ENCODE measurements around the gene HSPG2. TPM values are rescaled to one million over a fixed set of nuclear protein-coding genes. Genes with fewer than 3 reads are reported as not detected.

HSPG2 gene
- 11.3 TPM for total RNA-seq

DNA sequence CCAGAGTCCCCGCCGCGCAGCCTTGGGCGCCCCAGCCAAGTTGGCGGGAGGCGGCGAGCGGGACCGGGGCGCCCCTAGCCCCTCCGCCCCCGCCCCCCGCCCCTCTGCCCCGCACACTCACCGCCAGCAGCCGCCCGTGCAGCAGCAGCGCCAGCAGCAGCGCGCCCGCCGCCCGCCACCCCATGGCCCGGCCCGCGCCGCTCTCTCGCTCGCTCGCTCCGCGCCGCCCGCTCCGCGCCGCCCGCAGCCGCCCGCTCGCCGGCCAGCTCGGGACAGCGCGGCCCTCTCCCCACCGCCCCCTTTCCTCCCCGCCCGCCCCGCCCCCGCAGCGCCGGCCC lies at the start of gene HSPG2:
HSPG2 (minus strand) TSS at position 277 of the 338 bp plus-strand sequence; CDS start at position 184, 93 bp downstream.

DNA sequence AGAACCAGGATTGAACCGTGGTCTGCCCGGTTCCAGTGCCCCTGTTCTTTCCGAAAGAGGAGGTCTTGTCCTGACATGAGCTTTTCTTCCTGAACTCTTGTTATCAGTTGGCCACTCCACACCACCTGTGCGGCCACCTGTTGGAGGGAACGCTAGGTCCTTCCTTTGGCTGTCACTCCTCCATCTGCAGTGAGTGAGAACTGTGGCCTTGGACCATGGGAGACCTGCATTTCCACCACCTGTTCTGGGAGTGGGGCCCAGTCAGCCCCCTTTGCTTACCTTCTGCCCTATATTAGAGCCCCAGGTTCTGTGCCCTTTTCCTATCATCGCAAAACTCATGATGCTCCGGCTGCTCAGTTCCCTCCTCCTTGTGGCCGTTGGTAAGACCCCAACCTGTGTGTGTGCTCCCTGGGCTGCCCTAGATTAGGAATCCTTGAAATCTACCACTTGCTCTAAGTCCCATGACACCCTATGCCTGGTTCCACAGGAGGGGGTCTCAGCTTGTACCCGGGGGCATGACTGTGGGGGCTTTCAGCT lies 39.7 kb upstream of the HSPG2 start, which contains the start of gene CELA3B:
CELA3B (plus strand) TSS at position 320 of the 537 bp plus-strand sequence; CDS start at position 338, 18 bp downstream.

DNA sequence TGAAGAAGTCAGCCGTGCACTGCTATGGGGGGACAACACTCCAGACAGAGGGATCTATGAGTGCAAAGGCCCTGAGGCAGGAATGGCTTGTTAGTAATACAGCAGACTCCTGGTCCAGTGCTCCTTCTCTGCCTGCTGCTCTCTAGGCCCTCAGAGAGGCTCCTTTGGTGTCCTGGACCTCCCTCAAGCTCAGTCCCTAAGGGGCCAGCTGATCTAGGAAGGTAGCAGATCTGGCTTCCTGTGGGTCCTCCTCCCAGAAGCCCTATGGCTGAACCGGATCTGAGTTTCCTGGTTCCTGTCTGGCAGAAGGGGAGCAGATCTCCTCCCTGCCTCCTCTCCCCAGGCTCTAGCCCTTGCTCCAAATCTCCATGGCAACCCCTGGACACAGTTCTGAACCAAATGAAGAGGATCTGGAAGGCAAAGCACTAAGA lies 125.2 kb downstream of the HSPG2 start, which contains the start of gene LDLRAD2:
LDLRAD2 (plus strand) TSS at position 391 of the 431 bp plus-strand sequence. CDS start 187 bp downstream, outside the sequence.

DNA sequence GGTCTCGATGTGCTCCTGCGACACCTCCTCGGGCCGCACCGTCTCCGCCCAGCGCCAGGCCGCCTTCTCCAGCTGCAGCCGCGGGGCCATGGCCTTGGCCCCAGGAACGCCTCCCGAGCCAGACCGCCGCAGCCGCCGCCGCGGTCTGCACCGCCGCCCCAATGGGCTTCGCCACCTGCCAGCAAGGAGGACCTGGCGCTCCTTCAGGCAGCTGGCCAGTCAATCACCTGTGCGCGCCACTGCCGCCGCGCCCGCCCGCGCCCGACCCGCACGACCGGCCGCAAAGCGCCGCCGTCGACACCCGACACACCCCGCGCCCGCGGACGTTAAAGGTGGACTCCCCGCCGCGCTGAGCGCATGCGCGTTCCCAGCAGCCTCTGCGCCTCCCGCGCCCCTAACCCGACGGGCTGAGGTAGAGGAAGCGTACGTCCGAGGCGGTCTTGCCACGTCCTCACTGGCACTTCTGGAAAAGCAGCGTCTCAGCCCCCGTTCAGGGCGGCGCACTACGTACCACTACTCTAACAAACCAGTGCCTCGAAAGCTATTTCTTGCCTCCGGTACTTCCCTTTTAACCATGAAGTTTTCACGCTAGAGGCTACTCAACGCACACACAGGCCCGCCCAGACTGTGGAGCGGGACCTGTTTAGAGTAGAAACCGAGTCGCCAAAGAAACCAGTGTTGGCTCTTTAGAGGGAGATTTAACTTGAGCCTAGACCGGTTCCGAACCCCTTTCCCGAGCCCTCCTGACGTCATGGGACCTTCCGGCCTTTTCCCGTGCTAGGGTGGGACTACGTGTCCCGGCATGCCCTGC lies 154.0 kb downstream of the HSPG2 start, which contains the start of gene USP48:
USP48 (minus strand) TSS at position 282 of the 811 bp plus-strand sequence; CDS start at position 90, 192 bp downstream.

Other genes starting within 250 kb of the HSPG2 start
- 137 TPM for gene USP48, start 154.2 kb downstream of the HSPG2 start, total RNA-seq
- not detected for gene LDLRAD2, start 125.0 kb downstream of the HSPG2 start, total RNA-seq
- not detected for gene CELA3B, start 39.7 kb upstream of the HSPG2 start, total RNA-seq
- not detected for gene CELA3A, start 64.3 kb upstream of the HSPG2 start, total RNA-seq
- 243 TPM for gene CDC42, start 115.4 kb upstream of the HSPG2 start, total RNA-seq
- gene WNT4, start 205.8 kb upstream of the HSPG2 start, total RNA-seq = 4.4 TPM

Data from parietal lobe (tissue), 1 donor.